ENCODE data around the gene C9orf43.
"Not testable (repeated sequence)": the region's sequence is repeated elsewhere in the genome, so short reads cannot be mapped to it uniquely, and the experiment has no call there.

The C9orf43 gene

GRCh38 chr9:113376634-113377567 lies 33.6 kb upstream of the C9orf43 start, which contains the start of gene HDHD3:
HDHD3 (minus strand) TSS chr9:113376986; CDS start chr9:113374354, 2,632 bp downstream.
- Mint-ChIP-seq H3K9me3 (no peaks in the 10 kb centered on the region), H3K4me3 (peak within 1 kb of the TSS; percentile 74), H3K4me1 (peaks cover 10% of the 10 kb centered on the region), H3K27me3 (no peaks in the 10 kb centered on the region), H3K36me3 (no peaks in the 10 kb centered on the region), H3K27ac (peak within 1 kb of the TSS; percentile 77)

GRCh38 chr9:113379094-113379828 lies 31.3 kb upstream of the C9orf43 start:
- not testable (repeated sequence) for H3K36me3 Mint-ChIP-seq, H3K27ac Mint-ChIP-seq, H3K27me3 Mint-ChIP-seq, H3K4me3 Mint-ChIP-seq, H3K9me3 Mint-ChIP-seq
- H3K4me1 Mint-ChIP-seq: peaks cover 10% of the 10 kb centered on the region

GRCh38 chr9:113379829-113380210 lies 30.7 kb upstream of the C9orf43 start:
- not testable (repeated sequence) for H3K4me3 Mint-ChIP-seq, H3K27ac Mint-ChIP-seq, H3K9me3 Mint-ChIP-seq, H3K27me3 Mint-ChIP-seq, H3K36me3 Mint-ChIP-seq
- peaks cover 10% of the 10 kb centered on the region for H3K4me1 Mint-ChIP-seq

GRCh38 chr9:113380869-113381378 lies 29.6 kb upstream of the C9orf43 start:
- no peaks in the 10 kb centered on the region for H3K36me3 Mint-ChIP-seq
- H3K4me1 Mint-ChIP-seq: no peaks in the 10 kb centered on the region
- H3K27ac Mint-ChIP-seq: no peak overlapping the region
- no peaks in the 10 kb centered on the region for H3K9me3 Mint-ChIP-seq
- no peaks in the 10 kb centered on the region for H3K27me3 Mint-ChIP-seq
- no peak overlapping the region for H3K4me3 Mint-ChIP-seq

- H3K27me3 Mint-ChIP-seq, H3K4me1 Mint-ChIP-seq, H3K9me3 Mint-ChIP-seq, H3K27ac Mint-ChIP-seq, H3K36me3 Mint-ChIP-seq, H3K4me3 Mint-ChIP-seq: not testable (repeated sequence)
Observed at GRCh38 chr9:113381441-113381840, 29.1 kb upstream of the C9orf43 start.

GRCh38 chr9:113381909-113382411 lies 28.6 kb upstream of the C9orf43 start:
- H3K27ac Mint-ChIP-seq: peak overlapping the region; percentile 23
- no peaks in the 10 kb centered on the region for H3K4me1 Mint-ChIP-seq

GRCh38 chr9:113386571-113387393 lies 23.8 kb upstream of the C9orf43 start:
- no peak overlapping the region for H3K4me3 Mint-ChIP-seq

More at GRCh38 chr9:113381909-113382411, 28.6 kb upstream of the C9orf43 start:
- Mint-ChIP-seq H3K27me3 (no peaks in the 10 kb centered on the region), H3K9me3 (no peaks in the 10 kb centered on the region), H3K36me3 (no peaks in the 10 kb centered on the region), H3K4me3 (no peak overlapping the region)

GRCh38 chr9:113387560-113388230 lies 22.9 kb upstream of the C9orf43 start:
- H3K27me3 Mint-ChIP-seq: no peaks in the 10 kb centered on the region
- H3K36me3 Mint-ChIP-seq: peaks cover 6% of the 10 kb centered on the region
- H3K4me1 Mint-ChIP-seq: no peaks in the 10 kb centered on the region
- H3K9me3 Mint-ChIP-seq: no peaks in the 10 kb centered on the region
- no peak overlapping the region for H3K4me3 Mint-ChIP-seq
- no peak overlapping the region for H3K27ac Mint-ChIP-seq

More at GRCh38 chr9:113386571-113387393, 23.8 kb upstream of the C9orf43 start:
- Mint-ChIP-seq H3K36me3 (peaks cover 6% of the 10 kb centered on the region), H3K27me3 (no peaks in the 10 kb centered on the region), H3K9me3 (no peaks in the 10 kb centered on the region), H3K27ac (no peak overlapping the region), H3K4me1 (no peaks in the 10 kb centered on the region)

- no peak overlapping the region for H3K4me3 Mint-ChIP-seq
- H3K4me1 Mint-ChIP-seq: no peaks in the 10 kb centered on the region
- H3K27ac Mint-ChIP-seq: no peak overlapping the region
- peaks cover 6% of the 10 kb centered on the region for H3K36me3 Mint-ChIP-seq
- no peaks in the 10 kb centered on the region for H3K27me3 Mint-ChIP-seq
- no peaks in the 10 kb centered on the region for H3K9me3 Mint-ChIP-seq
Observed at GRCh38 chr9:113388833-113389232, 21.7 kb upstream of the C9orf43 start.

- Mint-ChIP-seq H3K36me3 (peaks cover 6% of the 10 kb centered on the region), H3K4me3 (no peak overlapping the region), H3K4me1 (no peaks in the 10 kb centered on the region), H3K27me3 (no peaks in the 10 kb centered on the region), H3K9me3 (no peaks in the 10 kb centered on the region), H3K27ac (no peak overlapping the region)
Observed at GRCh38 chr9:113389451-113389850, 21.1 kb upstream of the C9orf43 start.

GRCh38 chr9:113390192-113390960 lies 20.2 kb upstream of the C9orf43 start:
- Mint-ChIP-seq H3K27me3 (no peaks in the 10 kb centered on the region), H3K36me3 (peaks cover 8% of the 10 kb centered on the region), H3K9me3 (no peaks in the 10 kb centered on the region), H3K4me3 (no peak overlapping the region), H3K4me1 (peaks cover 3% of the 10 kb centered on the region), H3K27ac (no peak overlapping the region)

GRCh38 chr9:113391917-113392316 lies 18.6 kb upstream of the C9orf43 start:
- no peak overlapping the region for H3K4me3 Mint-ChIP-seq
- H3K27ac Mint-ChIP-seq: no peak overlapping the region
- no peaks in the 10 kb centered on the region for H3K9me3 Mint-ChIP-seq
- H3K4me1 Mint-ChIP-seq: peaks cover 4% of the 10 kb centered on the region
- H3K27me3 Mint-ChIP-seq: no peaks in the 10 kb centered on the region
- H3K36me3 Mint-ChIP-seq: peaks cover 8% of the 10 kb centered on the region

- no peaks in the 10 kb centered on the region for H3K27me3 Mint-ChIP-seq
- H3K4me3 Mint-ChIP-seq: no peak overlapping the region
- no peaks in the 10 kb centered on the region for H3K9me3 Mint-ChIP-seq
- H3K4me1 Mint-ChIP-seq: peaks cover 4% of the 10 kb centered on the region
- H3K36me3 Mint-ChIP-seq: peaks cover 4% of the 10 kb centered on the region
- no peak overlapping the region for H3K27ac Mint-ChIP-seq
Observed at GRCh38 chr9:113393281-113393680, 17.3 kb upstream of the C9orf43 start.

All from activated naive CD4-positive, alpha-beta T cell treated with anti-CD3 and anti-CD28 coated beads, Interleukin-2, amount 50 U/mL, for 24 hours (primary cell).